ENCODE measurements around the gene SMCHD1. TPM values are rescaled to one million over a fixed set of nuclear protein-coding genes. Genes with fewer than 3 reads are reported as not detected.
"Not testable (repeated sequence)": the region's sequence is repeated elsewhere in the genome, so short reads cannot be mapped to it uniquely, and the experiment has no call there.

Gene SMCHD1
- total RNA-seq, 4 donors from 2014 or later = 28.2 to 55.8 (median 31.9) TPM

- WGBS, 2 donors = 97 to 99% methylated on average over 2 of the region's 2 CpGs
- TF ChIP-seq POLR2A (IDR thresholded peaks at IDR 0.05) = no peak
- TF ChIP-seq CTCF (IDR thresholded peaks at IDR 0.05) = no peak
- intact Hi-C loops (cut with DNase I; ENCODE audit: low total_unique reads) = no loop called here
- no peak overlapping the region for H3K4me3 ChIP-seq (ENCODE audit: low read depth, poor library complexity, severe bottlenecking)
- DNase-seq (ENCODE audit: low spot score in 2 of 2) = no peak
Measured at GRCh38 chr18:2792395-2792794, 136.9 kb downstream of the SMCHD1 start.

- TF ChIP-seq CTCF (IDR thresholded peaks at IDR 0.05) (no peak), POLR2A (IDR thresholded peaks at IDR 0.05) (no peak)
- H3K4me3 ChIP-seq (ENCODE audit: low read depth, poor library complexity, severe bottlenecking) = no peak overlapping the region
- intact Hi-C loops (cut with DNase I; ENCODE audit: low total_unique reads) = no loop called here
- 94 to 96% methylated on average over 9 of the region's 9 CpGs for WGBS, 2 donors
- DNase-seq (ENCODE audit: low spot score in 2 of 2) = no peak
Measured at GRCh38 chr18:2794159-2794558, 138.6 kb downstream of the SMCHD1 start.

- intact Hi-C loops (cut with DNase I; ENCODE audit: low total_unique reads) = no loop called here
- no peak overlapping the region for H3K4me3 ChIP-seq (ENCODE audit: low read depth, poor library complexity, severe bottlenecking)
- TF ChIP-seq POLR2A (IDR thresholded peaks at IDR 0.05) (no peak), CTCF (IDR thresholded peaks at IDR 0.05) (no peak)
- no peak for DNase-seq (ENCODE audit: low spot score in 2 of 2)
- WGBS, 2 donors = 92 to 100% methylated on average over 1 of the region's 1 CpG
Measured at GRCh38 chr18:2797951-2798350, 142.4 kb downstream of the SMCHD1 start.

- DNase-seq (ENCODE audit: low spot score in 2 of 2) = no peak
- intact Hi-C loops (cut with DNase I; ENCODE audit: low total_unique reads) = no loop called here
- WGBS, 2 donors = 79 to 97% methylated on average over 2 of the region's 2 CpGs
- no peak overlapping the region for H3K4me3 ChIP-seq (ENCODE audit: low read depth, poor library complexity, severe bottlenecking)
- TF ChIP-seq POLR2A (IDR thresholded peaks at IDR 0.05) (no peak), CTCF (IDR thresholded peaks at IDR 0.05) (no peak)
Measured at GRCh38 chr18:2799369-2799768, 143.8 kb downstream of the SMCHD1 start.

GRCh38 chr18:2805970-2806943 is 150.7 kb downstream of the SMCHD1 start:
- no peak overlapping the region for H3K4me3 ChIP-seq (ENCODE audit: low read depth, poor library complexity, severe bottlenecking)
- whole genome bisulfite sequencing, 2 donors = 94 to 95% methylated on average over 8 of the region's 8 CpGs
- intact Hi-C loops (cut with DNase I; ENCODE audit: low total_unique reads) = no loop called here
- no peak for DNase-seq (ENCODE audit: low spot score in 2 of 2)
- no peak for TF ChIP-seq CTCF (IDR thresholded peaks at IDR 0.05)
- no peak for TF ChIP-seq POLR2A (IDR thresholded peaks at IDR 0.05)

- intact Hi-C loops (cut with DNase I; ENCODE audit: low total_unique reads) = not testable (repeated sequence)
- 88 to 95% methylated on average over 2 of the region's 2 CpGs for WGBS, 2 donors
Measured at GRCh38 chr18:2808640-2809039, 153.1 kb downstream of the SMCHD1 start.

GRCh38 chr18:2809666-2810183 is 154.2 kb downstream of the SMCHD1 start:
- intact Hi-C loops (cut with DNase I; ENCODE audit: low total_unique reads); DNase-seq (ENCODE audit: low spot score in 2 of 2); H3K4me3 ChIP-seq (ENCODE audit: low read depth, poor library complexity, severe bottlenecking): not testable (repeated sequence)
- WGBS, 2 donors = 88 to 95% methylated on average over 6 of the region's 6 CpGs

More at GRCh38 chr18:2808640-2809039, 153.1 kb downstream of the SMCHD1 start:
- H3K4me3 ChIP-seq (ENCODE audit: low read depth, poor library complexity, severe bottlenecking); DNase-seq (ENCODE audit: low spot score in 2 of 2): not testable (repeated sequence)

Data from lower leg skin (tissue), 4 donors.